SK-N-SH (cell line): ENCODE results near the gene LAMC2. TPM values are rescaled to one million over a fixed set of nuclear protein-coding genes. Genes with fewer than 3 reads are reported as not detected.

Experiments used
- CHD2 ChIP-seq: fragments of 150-350 bp; IDR thresholded peaks from 2 replicates; pipeline ENCODE4 v1.6.1; 2018; ENCODE audit warnings: low read length; ENCODE audit not compliant: partially characterized antibody
- ELF1 ChIP-seq: IDR thresholded peaks from 2 replicates; pipeline ENCODE4 v1.4.0; 2012
- EP300 ChIP-seq, 2 experiments: IDR thresholded peaks; 2 replicates each; pipeline versions ENCODE4 v1.4.0 to v1.6.1; 2012; ENCODE audit warnings: borderline replicate concordance in 1 of 2, low read depth in 1 of 2, low read length in 1 of 2
- FOSL2 ChIP-seq: IDR thresholded peaks from 2 replicates; pipeline ENCODE4 v1.4.0; 2012; ENCODE audit warnings: low read depth, mild to moderate bottlenecking, moderate library complexity, borderline replicate concordance
- FOXM1 ChIP-seq: IDR thresholded peaks from 2 replicates; pipeline ENCODE4 v1.4.0; 2012; ENCODE audit warnings: low read depth, mild to moderate bottlenecking
- GABPA ChIP-seq: IDR thresholded peaks from 2 replicates; pipeline ENCODE4 v1.4.0; 2012; ENCODE audit warnings: low read depth, mild to moderate bottlenecking
- GATA2 ChIP-seq: sonication (generic); formaldehyde crosslinking; IDR thresholded peaks from 2 replicates; pipeline ENCODE4 v1.5.0; 2020; ENCODE audit warnings: mild to moderate bottlenecking, missing genetic modification reagents
- IRF3 ChIP-seq: fragments of 150-350 bp; IDR thresholded peaks from 2 replicates; pipeline ENCODE4 v1.6.1; 2016; ENCODE audit warnings: mild to moderate bottlenecking, low read depth, low read length
- JUND ChIP-seq: IDR thresholded peaks from 2 replicates; pipeline ENCODE4 v1.4.0; 2012
- MEF2A ChIP-seq: IDR thresholded peaks from 2 replicates; pipeline ENCODE4 v1.4.0; 2012; ENCODE audit warnings: low read depth, borderline replicate concordance
- MXI1 ChIP-seq: IDR thresholded peaks from 2 replicates; pipeline ENCODE4 v1.6.1; 2012; ENCODE audit warnings: mild to moderate bottlenecking, low read depth, low read length, improper control_type of control experiment
- PBX3 ChIP-seq: IDR thresholded peaks from 2 replicates; pipeline ENCODE4; 2012
- RCOR1 ChIP-seq: fragments of 150-350 bp; IDR thresholded peaks from 2 replicates; pipeline ENCODE4 v1.6.1; 2017; ENCODE audit warnings: antibody characterized with exemption, low read length
- REST ChIP-seq: IDR thresholded peaks from 2 replicates; pipeline ENCODE4 v1.6.1; 2012; ENCODE audit warnings: mild to moderate bottlenecking, low read depth, low read length, moderate library complexity
- RFX5 ChIP-seq: IDR thresholded peaks from 2 replicates; pipeline ENCODE4 v1.6.1; 2012; ENCODE audit warnings: mild to moderate bottlenecking, improper control_type of control experiment, low read length
- SIN3A ChIP-seq: IDR thresholded peaks from 2 replicates; pipeline ENCODE4 v1.6.1; 2012; ENCODE audit warnings: low read depth, mild to moderate bottlenecking, low read length, moderate library complexity, borderline replicate concordance
- SMC3 ChIP-seq: IDR thresholded peaks from 2 replicates; pipeline ENCODE4 v1.6.1; 2012; ENCODE audit warnings: low read depth, low read length, improper control_type of control experiment
- TAF1 ChIP-seq: IDR thresholded peaks from 2 replicates; pipeline ENCODE4 v1.6.1; 2012; ENCODE audit warnings: low read depth, mild to moderate bottlenecking, low read length, moderate library complexity, borderline replicate concordance
- TCF12 ChIP-seq: IDR thresholded peaks from 2 replicates; pipeline ENCODE4 v1.4.0; 2012
- USF1 ChIP-seq: IDR thresholded peaks from 2 replicates; pipeline ENCODE4 v1.4.0; 2012; ENCODE audit warnings: low read depth, borderline replicate concordance
- USF2 ChIP-seq: fragments of 150-350 bp; IDR thresholded peaks from 2 replicates; pipeline ENCODE4 v1.6.1; 2017; ENCODE audit warnings: antibody characterized with exemption, low read length, low read depth, borderline replicate concordance
- YY1 ChIP-seq: IDR thresholded peaks from 2 replicates; pipeline ENCODE4 v1.4.0; 2012; ENCODE audit warnings: low read depth, mild to moderate bottlenecking
- polyA plus RNA-seq, 3 experiments: library from polyadenylated mRNA; depleted of rRNA; stranded (reverse); fragments of >200 nt; gene quantifications; 2 replicates each; pipeline ENCODE4 v1.2.3, GENCODE V29; 2012

The LAMC2 gene
- polyA plus RNA-seq, 1 of the 3 experiments (the other 2 are of a cell fraction) = 0.15 TPM

GRCh38 chr1:183164340-183164739, 21.7 kb upstream of the LAMC2 start (continued):
- TF ChIP-seq RFX5 (no peak), SIN3A (no peak), YY1 (no peak), PBX3 (no peak), SMC3 (no peak), IRF3 (no peak), GABPA (no peak), CHD2 (no peak), GATA2 (CRISPR knock-in tag) (no peak), FOSL2 (peak; percentile 61), FOXM1 (no peak), JUND (peak; percentile 33; the same call in 1 of the 2 replicates), ELF1 (no peak), EP300 (IDR thresholded peaks at IDR 0.05; ENCODE audit: borderline replicate concordance in 1 of 2, low read depth in 1 of 2, low read length in 1 of 2) (no peak), MXI1 (no peak), TAF1 (no peak), RCOR1 (no peak), TCF12 (peak; percentile 25; the same call in 1 of the 2 replicates), REST (no peak), USF1 (no peak), USF2 (no peak), MEF2A (no peak)
